Measurements from ENCODE around the gene NCAM1. TPM values are rescaled to one million over a fixed set of nuclear protein-coding genes. Genes with fewer than 3 reads are reported as not detected.

NCAM1 gene
- total RNA-seq, 1 donor from 2014 or later, result 332 TPM

- intact Hi-C loops (cut with micrococcal nuclease), result no loop called here
- DNase-seq, result no peak
Measured at GRCh38 chr11:113199866-113200265, 238.6 kb downstream of the NCAM1 start.

DNA sequence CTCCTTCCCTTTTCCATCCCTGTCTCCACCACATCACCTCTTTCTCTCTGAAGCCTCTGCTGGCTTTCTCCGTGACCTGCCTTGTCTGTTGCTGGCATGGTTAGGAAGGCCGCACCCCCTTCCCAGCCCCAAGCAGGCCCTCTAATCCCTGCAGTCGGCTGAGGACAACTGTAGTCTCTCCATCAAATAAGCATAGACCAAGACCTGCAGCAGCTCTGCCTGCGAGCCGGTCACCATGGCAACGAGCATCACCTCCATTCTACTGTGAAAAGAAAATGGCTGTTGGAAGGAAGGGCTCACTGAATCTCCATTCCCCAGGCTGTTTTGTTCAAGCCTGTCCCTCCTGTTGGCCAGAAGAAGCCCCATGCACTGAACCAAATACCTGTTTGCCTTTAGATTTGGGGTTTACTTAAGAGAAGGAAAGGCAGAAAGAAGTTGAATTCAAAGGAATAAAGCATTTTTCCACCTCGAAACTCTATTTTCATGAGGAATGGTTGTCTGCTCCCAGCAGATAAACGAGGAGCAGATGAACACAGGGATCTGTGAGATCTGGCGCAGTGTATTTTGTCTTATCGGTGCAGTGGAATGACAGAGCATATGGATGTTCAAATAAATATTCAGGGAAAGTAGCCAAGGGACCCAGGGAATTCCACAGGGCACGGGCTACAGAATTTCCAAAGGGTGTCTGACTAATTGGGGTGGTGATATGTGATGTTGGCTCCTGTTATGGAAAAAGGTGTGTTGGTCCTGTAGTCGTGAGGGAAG is 240.0 kb downstream of the NCAM1 start:
- intact Hi-C loops (cut with micrococcal nuclease), result no loop called here
- Histone ChIP-seq H3K9me3 (replicated peaks) (no peaks in the 10 kb centered on the region), H3K4me1 (peaks cover 31% of the 10 kb centered on the region), H3K4me3 (no peak overlapping the region), H3K27me3 (ENCODE audit: low read depth) (no peaks in the 10 kb centered on the region), H3K36me3 (peaks cover 5% of the 10 kb centered on the region), H3K27ac (replicated peaks) (no peak overlapping the region)
- TF ChIP-seq, protein P1, sequence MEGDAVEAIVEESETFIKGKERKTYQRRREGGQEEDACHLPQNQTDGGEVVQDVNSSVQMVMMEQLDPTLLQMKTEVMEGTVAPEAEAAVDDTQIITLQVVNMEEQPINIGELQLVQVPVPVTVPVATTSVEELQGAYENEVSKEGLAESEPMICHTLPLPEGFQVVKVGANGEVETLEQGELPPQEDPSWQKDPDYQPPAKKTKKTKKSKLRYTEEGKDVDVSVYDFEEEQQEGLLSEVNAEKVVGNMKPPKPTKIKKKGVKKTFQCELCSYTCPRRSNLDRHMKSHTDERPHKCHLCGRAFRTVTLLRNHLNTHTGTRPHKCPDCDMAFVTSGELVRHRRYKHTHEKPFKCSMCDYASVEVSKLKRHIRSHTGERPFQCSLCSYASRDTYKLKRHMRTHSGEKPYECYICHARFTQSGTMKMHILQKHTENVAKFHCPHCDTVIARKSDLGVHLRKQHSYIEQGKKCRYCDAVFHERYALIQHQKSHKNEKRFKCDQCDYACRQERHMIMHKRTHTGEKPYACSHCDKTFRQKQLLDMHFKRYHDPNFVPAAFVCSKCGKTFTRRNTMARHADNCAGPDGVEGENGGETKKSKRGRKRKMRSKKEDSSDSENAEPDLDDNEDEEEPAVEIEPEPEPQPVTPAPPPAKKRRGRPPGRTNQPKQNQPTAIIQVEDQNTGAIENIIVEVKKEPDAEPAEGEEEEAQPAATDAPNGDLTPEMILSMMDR (IDR thresholded peaks at IDR 0.05; ENCODE audit: borderline replicate concordance), result no peak
- DNase-seq, result no peak

More at GRCh38 chr11:113199866-113200265, 238.6 kb downstream of the NCAM1 start:
- Histone ChIP-seq H3K27me3 (ENCODE audit: low read depth) (no peaks in the 10 kb centered on the region), H3K27ac (replicated peaks) (peak overlapping the region; percentile 18), H3K4me1 (peaks cover 34% of the 10 kb centered on the region), H3K4me3 (no peak overlapping the region), H3K36me3 (no peaks in the 10 kb centered on the region), H3K9me3 (replicated peaks) (no peaks in the 10 kb centered on the region)
- TF ChIP-seq, protein P1 (IDR thresholded peaks at IDR 0.05; ENCODE audit: borderline replicate concordance), result no peak

GRCh38 chr11:113202431-113202830 is 241.2 kb downstream of the NCAM1 start:
- Histone ChIP-seq H3K4me3 (no peak overlapping the region), H3K27me3 (ENCODE audit: low read depth) (no peaks in the 10 kb centered on the region), H3K27ac (replicated peaks) (no peak overlapping the region), H3K4me1 (peaks cover 31% of the 10 kb centered on the region), H3K36me3 (peaks cover 10% of the 10 kb centered on the region), H3K9me3 (replicated peaks) (no peaks in the 10 kb centered on the region)
- intact Hi-C loops (cut with micrococcal nuclease), result no loop called here
- TF ChIP-seq, protein P1 (IDR thresholded peaks at IDR 0.05; ENCODE audit: borderline replicate concordance), result no peak
- no peak for DNase-seq

GRCh38 chr11:113203141-113203753 is 242.0 kb downstream of the NCAM1 start:
- TF ChIP-seq, protein P1 (IDR thresholded peaks at IDR 0.05; ENCODE audit: borderline replicate concordance), result no peak
- DNase-seq, result no peak
- intact Hi-C loops (cut with micrococcal nuclease), result no loop called here
- Histone ChIP-seq H3K9me3 (replicated peaks) (no peaks in the 10 kb centered on the region), H3K27me3 (ENCODE audit: low read depth) (no peaks in the 10 kb centered on the region), H3K36me3 (peaks cover 18% of the 10 kb centered on the region), H3K4me1 (peaks cover 31% of the 10 kb centered on the region), H3K4me3 (no peak overlapping the region), H3K27ac (replicated peaks) (no peak overlapping the region)

DNA sequence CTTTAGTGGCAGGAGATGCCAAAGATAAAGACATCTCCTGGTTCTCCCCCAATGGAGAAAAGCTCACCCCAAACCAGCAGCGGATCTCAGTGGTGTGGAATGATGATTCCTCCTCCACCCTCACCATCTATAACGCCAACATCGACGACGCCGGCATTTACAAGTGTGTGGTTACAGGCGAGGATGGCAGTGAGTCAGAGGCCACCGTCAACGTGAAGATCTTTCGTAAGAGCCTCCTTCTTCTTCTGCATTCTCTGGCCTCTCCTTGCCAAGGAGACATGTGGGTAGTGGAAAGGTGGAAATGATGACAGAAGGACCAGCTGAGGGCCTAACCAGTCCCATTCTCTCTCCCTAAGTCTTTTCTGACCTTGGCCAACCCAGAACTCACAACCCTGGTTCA is 243.1 kb downstream of the NCAM1 start:
- peaks cover 25% of the 10 kb centered on the region for H3K4me1 ChIP-seq
- peaks cover 23% of the 10 kb centered on the region for H3K36me3 ChIP-seq
- H3K4me3 ChIP-seq, result no peak overlapping the region
- H3K27ac ChIP-seq (replicated peaks), result no peak overlapping the region
- TF ChIP-seq, protein P1 (IDR thresholded peaks at IDR 0.05; ENCODE audit: borderline replicate concordance), result no peak
- H3K27me3 ChIP-seq (ENCODE audit: low read depth), result no peaks in the 10 kb centered on the region
- DNase-seq, result no peak
- H3K9me3 ChIP-seq (replicated peaks), result no peaks in the 10 kb centered on the region
- intact Hi-C loops (cut with micrococcal nuclease), result no loop called here

Data from left ventricle myocardium inferior (tissue), 1 donor.